HT1080 (cell line): ENCODE measurements around the gene OR10A2. TPM values are rescaled to one million over a fixed set of nuclear protein-coding genes. Genes with fewer than 3 reads are reported as not detected.
A peak's percentile ranks its signal among the peaks of the same experiment; 100 is the strongest.
"Not testable (repeated sequence)": the region's sequence is repeated elsewhere in the genome, so short reads cannot be mapped to it uniquely, and the experiment has no call there.

Source experiments
- DNase-seq: peaks from one replicate; pipeline ENCODE4 v3.0.0-alpha.2; 2015; ENCODE audit warnings: low read depth
- polyA plus RNA-seq, 2 experiments: library from polyadenylated mRNA; depleted of rRNA; stranded (reverse); fragments of >200 nt; gene quantifications; 2 replicates each; pipeline ENCODE4 v1.2.3, GENCODE V29; 2015
- total RNA-seq: library from RNA; depleted of rRNA; stranded (reverse); fragments of >200 nt; shearing (Covaris generic); gene quantifications from 2 replicates; pipeline ENCODE4 v1.2.3, GENCODE V29; 2014; rRNA removed

OR10A2 gene, protein sequence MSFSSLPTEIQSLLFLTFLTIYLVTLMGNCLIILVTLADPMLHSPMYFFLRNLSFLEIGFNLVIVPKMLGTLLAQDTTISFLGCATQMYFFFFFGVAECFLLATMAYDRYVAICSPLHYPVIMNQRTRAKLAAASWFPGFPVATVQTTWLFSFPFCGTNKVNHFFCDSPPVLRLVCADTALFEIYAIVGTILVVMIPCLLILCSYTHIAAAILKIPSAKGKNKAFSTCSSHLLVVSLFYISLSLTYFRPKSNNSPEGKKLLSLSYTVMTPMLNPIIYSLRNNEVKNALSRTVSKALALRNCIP
- not detected in 2 replicates for total RNA-seq
- polyA plus RNA-seq (2015; cell fraction: cytosol; rRNA removed) = not detected in 2 replicates
- polyA plus RNA-seq (2015; cell fraction: nucleus; rRNA removed) = not detected in 2 replicates

DNA sequence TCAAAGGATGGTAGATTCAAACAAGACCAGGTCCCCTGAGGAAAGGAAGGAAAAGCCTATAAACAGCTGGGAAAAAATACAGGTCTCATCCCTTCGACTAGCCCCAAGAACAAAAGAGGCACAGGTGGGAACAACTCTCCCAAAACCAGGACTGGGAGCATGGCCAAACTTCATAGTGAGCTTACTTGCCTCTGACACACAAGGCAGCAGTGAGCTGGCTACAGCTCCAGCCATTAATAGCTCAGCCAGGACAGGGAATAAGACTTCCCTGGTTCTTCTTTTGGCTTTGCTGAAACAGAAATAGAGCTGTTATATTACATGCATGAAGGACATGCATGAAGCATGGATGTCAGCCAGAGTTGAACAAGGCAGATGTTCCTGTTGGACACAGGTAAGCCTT is at the start of gene OR10A2:
TSS of gene OR10A2 (plus strand) at position 97 of the 400 bp plus-strand sequence. CDS start 6,698 bp downstream, outside the sequence.
- no peak for DNase-seq

DNA sequence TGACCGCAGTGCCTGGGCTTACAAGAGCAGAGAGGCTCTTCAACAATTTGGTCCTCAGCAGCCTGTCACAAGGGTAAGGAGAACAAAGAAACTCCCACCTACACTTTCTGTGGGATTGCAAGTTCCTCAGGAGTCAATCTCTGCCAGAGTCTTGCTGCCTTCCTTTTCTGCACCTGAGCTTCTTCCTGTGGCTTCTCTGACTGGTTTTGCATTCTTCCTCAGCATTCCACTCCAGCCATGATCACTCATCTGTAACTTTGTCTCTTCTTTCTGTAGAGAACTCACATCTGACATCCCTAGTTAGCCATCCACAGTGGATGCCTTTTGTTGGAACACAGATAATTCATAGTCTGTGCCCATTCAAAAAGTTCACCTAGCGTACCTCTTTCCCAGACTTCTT is 49.2 kb upstream of the OR10A2 start:
- DNase-seq = no peak

DNA sequence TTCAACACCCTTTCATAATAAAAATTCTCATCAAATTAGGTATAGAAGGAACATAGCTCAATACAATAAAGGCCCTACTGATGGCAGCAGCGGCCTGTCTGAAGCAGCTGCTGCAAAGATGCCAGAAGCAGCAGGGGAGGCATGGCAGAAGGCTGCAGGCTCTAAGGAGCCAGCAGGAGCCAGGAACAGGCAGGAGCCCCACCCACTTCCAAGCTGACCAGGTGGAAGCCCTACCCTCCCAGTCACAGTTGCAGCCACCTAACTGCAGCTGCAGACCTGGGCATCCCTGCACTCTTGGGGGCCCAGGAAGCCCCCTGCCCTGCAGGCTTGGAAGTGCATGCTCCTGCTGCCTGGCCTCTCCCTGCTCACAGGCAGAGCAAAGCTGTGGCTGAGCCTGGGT is 45.2 kb upstream of the OR10A2 start:
- DNase-seq = no peak

DNA sequence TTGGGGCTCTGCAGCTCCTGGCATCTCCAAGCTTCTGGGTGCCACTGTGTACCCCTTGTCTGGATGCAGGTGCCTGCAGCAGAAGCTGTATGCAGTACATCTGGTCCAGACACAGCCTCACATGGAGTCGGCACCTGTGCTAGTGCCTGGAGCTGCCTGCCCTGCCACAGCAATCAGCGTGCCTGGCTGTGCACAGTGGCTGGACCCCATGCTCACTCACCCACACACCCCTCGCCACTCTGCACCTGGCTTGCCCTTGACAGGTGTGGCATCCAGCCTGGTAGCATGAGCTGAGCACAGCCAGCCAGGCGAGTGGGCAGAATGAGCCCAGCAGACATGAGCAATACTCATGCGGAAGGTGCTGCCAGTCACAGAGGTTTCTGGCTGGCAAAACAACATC is 43.9 kb upstream of the OR10A2 start:
- DNase-seq = no peak

DNA sequence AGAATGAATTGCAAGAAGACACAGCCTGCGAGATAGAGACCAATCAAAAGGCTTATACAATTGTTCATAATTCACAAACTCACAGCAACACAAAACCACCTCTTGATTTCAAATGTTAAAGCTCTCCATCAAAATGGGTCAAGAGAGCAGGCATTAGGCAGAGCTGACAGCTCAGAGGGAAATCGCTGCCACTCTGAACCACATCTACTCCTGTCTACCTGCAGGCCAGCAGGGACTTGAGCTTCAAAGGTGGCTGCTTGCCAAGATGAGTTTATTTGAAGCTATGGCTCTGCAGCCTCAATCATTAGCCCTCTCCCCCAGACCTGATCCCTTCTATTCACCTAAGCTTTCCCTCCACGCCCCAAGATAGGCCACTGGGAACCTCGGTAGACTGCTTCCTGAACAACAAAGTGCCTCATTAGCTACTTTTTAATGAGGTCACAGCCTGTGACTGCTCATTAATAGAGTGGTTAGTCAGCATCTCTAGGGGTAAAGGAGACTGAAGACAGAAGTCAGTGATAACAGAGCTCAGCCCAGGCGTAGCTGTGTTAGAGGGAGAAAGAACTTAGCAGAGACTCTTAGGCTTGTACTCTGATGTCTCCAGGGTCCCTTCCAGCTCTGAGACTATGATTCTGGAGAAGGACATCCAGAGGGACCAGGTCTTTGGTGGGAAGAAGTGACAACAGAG is 38.6 kb upstream of the OR10A2 start:
- DNase-seq = no peak

DNA sequence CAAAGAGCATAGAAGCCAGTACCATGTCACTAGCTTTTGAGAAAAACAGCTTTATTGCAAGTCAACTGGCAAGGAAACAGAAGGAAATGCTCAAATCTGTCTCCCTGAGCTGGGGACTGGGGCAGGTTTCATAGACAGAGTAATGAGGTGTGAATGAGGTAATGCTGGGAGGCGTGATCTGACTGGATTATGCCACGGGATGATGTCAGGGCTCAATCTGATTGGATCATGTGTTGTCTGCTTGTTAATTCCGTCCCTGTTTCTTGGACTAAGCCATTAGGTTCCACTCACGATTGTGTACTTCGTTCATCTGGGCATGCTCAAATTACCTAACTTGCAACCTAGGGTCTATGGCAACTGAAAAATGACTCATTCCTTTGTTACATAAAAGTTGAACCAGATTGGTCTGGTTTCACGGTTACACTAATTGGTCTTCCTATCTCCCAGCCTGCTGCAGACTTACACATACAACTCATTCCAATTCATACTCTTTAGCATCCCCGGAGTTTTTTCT is 37.6 kb upstream of the OR10A2 start:
- DNase-seq = peak; percentile 49

DNA sequence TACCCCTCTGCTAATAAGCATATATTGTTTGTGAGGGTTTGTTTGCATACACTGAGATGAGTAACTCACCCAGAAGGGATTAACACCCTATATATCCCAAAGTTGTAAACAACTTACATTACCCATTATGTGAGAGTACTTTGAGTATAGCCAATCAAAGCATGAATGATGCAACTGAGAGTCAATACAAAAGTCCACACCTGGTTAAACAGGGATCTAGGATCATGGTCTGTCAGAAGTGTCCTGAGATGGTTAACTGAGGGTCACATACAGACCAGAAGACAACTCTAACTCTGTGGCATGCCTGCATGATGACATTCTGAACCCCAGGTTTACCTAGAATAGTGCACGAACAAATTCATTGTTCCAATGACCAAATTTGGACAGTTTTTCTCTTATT is 34.8 kb upstream of the OR10A2 start:
- DNase-seq = no peak

DNA sequence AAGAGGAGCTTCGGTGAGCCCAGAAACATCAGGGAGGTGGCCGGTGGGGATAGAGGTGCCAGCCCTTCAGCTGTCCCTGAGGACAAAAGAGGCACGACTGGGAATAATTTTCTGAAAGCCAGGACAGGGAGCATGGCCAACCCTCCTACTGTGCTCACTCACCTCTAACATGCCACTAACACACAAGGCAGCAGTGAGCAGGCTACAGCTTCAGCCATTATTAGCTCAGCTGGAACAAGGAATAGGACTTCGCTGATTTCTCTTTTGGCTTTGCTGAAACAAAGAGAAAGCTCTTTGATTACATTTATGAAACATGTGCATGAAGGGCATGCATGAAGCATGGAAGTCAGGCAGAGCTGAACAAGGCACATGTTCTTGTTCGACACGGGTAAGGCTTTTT is 29.5 kb upstream of the OR10A2 start:
- no peak for DNase-seq

DNA sequence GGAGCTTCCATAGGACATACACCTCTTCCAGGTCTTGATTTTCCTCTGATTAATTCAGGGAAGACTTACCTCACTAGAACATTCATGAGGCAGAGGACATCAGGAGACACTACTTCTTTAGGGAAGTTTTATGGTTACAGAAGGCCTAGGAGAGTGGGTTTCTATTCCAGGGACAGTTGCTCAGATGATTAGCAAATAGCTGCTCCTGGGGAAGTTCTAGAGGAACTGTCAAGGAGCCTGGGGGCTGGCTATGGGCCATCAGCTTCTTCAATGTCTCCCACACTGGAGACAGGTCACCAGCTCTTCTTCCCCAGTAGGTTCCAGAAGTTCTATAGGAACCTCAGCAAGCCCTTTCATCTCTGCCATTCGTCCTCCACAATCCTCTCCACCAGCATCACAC is 28.8 kb upstream of the OR10A2 start:
- DNase-seq = no peak

DNA sequence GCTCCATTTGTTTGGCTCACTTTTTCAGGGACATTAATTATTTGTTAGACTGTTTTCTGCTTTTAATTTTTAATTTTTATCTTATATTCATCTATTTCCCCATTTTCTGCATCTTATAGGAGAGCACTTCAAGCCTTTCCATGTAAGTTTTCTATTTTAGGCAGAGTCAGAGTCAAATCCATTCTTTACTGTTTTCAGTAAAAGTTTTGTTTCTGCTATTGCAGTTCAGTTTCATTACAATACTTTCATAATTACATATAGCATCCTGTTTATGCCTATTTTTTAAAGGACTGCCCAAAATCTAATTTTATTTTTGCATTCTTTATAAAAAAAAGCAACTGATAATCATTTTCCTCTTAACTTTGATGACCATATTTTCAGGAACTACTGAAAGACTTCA is 21.2 kb upstream of the OR10A2 start:
- no peak for DNase-seq

DNA sequence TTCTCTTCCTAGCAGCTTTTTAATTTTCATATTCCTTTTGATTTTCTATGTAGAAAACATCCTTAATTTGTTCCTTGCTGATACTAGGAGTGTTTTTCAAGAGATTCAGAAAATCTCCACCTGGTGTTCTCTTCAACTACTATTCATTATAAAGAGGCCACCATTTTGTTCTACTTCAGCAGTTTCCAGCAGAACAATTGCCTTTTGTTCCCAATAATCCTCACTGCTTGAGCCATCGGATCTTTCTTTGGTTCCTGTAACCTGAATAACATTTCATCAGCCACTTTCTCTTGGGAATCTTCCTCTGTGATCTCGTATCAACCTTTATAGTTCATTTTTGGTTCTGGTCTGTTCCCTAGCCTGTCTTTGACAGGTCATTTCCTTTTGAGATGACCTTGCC is 19.2 kb upstream of the OR10A2 start:
- DNase-seq = no peak

DNA sequence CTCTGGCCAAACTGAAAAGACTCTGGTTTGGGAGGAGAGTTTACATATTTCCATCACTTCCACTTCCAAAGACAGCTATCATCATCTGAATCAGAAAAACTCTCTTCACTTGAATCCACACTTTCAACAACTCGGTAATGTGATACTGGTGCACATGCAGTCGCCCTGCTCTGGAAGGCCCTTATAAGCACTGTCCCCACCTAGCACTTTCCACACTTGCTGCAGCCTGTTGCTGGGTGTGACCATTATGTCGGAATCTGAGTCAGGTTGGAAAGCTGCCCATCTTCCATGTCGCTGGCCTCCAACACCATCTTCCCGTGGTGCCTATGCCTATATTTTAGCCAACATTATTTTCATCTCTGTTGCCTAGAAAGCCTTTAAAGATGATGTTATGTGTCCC is 18.5 kb upstream of the OR10A2 start:
- DNase-seq = no peak

DNA sequence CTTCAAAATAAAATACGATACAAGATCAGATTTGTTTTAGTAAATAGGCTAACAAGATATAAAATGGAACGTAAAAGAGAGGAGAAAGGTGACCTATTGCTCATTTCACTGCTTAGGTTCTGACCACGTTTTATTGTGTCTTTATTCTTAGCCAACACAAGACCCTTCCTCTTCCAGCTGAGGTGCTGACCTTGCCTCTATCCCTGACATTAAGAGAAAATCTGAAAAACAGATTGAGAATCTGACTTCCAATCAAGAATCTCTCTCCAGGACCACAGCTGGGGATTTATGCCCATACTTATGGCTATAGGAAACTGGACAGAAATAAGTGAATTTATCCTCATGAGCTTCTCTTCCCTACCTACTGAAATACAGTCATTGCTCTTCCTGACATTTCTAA is 17.5 kb upstream of the OR10A2 start, which contains the start of gene OR10A5:
TSS of gene OR10A5 (plus strand) at position 301 of the 400 bp plus-strand sequence. CDS start at position 301, 0 bp downstream.
- no peak for DNase-seq

DNA sequence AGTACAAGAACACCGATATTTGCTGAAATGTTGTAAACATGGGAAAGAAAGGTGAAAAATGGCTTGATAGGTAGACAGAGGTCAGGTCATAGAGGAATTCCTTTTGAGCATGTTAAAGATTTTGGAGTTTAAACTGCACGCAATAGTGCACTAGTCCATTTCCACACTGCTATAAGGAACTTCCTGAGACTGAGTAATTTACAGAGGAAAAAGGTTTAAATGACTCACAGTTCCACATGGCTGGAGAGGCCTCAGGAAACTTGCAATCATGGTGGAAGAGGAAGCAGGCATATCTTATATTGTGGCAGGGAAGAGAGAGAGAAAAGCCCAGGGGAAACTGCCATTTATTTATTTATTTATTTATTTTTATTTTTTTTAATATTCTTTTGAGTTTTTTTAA is 12.3 kb upstream of the OR10A2 start:
- DNase-seq = no peak

DNA sequence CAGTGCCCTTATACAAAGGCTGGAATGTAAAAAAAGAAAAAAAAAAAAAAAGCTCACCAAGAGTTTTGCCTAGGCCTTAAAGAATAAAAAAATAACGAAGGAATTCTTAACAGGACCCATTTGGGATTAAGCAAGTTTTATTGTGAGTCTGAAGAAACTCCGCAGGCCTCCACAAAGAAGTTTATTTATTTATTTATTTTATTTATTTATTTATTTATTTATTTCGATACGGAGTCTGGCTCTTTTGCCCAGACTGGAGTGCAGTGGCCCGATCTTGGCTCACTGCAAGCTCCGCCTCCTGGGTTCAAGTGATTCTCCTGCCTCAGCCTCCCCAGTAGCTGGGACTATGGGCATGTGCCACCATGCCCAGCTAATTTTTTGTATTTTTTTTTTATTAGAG is 8.1 kb upstream of the OR10A2 start:
- not testable (repeated sequence) for DNase-seq

DNA sequence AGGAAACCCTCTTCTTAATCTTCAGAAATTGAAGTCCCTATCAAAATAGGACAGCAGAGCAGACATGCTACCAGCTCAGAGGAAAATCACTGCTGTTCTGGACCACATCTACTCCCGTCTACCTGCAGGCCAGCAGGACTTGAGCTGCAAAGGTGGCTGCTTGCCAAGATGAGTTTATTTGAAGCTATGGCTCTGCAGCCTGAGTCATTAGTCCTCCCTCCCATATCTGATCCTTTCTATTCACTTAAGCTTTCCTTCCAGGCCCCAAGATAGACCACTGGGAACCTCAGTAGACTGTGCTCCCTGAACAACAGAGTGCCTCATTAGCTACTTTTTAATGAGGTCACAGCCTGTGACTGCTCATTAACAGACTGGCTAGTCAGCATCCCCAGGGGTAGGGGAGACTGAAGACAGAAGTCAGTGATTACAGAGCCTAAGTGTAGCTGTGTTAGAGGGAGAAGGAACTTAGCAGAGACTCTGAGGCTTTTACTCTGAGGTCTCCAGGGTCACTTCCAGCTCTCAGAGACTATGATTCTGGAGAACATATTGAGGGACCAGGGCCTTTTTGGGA is 6.8 kb upstream of the OR10A2 start:
- DNase-seq = peak; percentile 51

DNA sequence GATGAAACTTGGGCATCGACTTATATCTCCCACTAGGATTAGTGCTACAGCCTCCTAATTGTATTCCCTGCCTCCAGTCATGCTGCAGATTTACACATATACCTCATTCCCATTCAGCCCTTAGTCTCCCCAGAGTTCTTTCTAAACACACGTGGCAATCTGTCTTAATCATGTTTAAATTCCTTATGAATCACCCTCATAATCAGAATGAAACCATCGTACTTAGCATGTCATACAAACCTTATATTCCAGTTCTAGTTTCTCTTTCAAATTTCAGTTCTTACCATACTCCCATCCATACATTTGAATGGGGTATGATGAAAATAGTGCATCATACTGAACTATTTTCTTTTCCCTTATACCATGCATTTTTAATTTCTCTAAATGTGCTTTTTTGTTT is 6.0 kb upstream of the OR10A2 start:
- no peak for DNase-seq

DNA sequence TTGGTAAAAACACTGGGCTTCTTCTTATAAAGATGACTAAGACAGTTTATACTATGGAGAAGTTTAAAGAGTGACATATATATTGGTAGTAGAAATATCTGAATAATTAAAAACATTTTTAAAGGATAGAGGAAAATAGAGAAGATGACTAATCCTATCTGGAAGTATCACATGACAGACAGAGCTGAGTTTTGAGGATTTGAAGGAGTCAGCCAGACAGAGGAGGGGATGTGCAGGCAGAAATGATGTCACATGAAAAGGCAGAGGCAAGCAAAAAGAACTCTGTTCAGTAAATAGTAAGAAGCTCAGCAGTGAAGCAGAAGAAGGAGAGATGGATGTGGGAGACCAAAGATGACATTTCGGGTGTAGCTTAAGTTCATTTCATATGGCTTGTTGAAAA is 1.6 kb downstream of the OR10A2 start:
- no peak for DNase-seq

DNA sequence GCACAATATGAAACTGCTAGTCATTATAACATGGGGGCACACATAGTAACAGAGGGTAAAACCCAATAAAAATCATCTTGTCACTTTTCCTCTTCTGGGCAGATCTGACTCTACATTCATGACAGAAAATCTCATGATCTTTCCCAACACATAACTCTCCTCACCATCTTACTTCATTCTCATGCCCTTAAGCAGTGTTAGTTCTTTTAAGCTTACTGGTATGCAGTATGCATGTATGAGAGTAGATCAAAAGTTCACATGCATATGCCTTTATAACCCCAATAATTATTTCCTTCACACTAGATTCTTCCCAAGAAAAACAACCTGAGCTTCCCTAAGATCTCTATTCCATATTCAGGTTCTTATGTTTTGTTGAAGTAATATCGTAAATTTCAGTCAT is 8.4 kb downstream of the OR10A2 start:
- no peak for DNase-seq

DNA sequence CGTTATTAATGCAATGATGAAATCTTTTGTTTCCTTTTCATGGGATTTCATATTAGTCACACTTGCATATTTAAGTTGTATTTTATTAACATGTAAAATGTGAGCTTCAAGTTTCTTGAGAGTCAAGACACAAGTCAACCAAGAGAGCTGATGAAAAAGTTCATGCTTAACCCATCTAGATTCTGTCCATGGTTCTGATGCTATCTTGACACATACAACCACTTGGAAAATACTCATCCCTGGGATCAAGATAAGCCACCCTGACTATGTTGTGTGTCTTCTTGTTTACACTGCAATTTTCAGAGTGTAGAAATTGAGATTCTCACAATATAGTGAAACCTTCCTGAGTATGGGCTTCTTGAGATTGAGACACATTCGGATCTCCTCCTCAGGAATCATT is 12.9 kb downstream of the OR10A2 start:
- no peak for DNase-seq

DNA sequence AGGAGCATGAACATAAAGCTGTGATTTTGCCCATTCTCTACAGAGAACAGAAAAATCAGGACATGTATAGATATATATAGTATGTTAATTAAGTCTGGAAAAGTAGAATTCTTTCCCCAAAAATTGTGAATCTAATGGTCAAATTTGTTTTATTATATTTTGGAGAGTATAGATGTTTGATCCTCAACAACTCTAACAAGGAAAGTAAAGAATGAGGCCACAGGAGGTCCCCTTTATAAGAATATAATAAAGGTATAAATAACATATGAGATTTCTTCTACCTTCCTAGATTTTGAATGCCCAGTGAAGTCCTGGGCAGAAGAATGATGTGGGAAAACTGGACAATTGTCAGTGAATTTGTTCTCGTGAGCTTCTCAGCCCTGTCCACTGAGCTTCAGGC is 13.5 kb downstream of the OR10A2 start, which contains the start of gene OR10A4:
TSS of gene OR10A4 (plus strand) at position 301 of the 400 bp plus-strand sequence. CDS start at position 324, 23 bp downstream.
- no peak for DNase-seq

DNA sequence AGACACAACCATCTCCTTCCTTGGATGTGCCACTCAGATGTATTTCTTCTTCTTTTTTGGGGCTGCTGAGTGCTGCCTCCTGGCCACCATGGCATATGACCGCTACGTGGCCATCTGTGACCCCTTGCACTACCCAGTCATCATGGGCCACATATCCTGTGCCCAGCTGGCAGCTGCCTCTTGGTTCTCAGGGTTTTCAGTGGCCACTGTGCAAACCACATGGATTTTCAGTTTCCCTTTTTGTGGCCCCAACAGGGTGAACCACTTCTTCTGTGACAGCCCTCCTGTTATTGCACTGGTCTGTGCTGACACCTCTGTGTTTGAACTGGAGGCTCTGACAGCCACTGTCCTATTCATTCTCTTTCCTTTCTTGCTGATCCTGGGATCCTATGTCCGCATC is 14.1 kb downstream of the OR10A2 start:
- DNase-seq = no peak
